Transverse colon (tissue), 4 donors: Measurements from ENCODE around the gene PCLO. TPM values are rescaled to one million over a fixed set of nuclear protein-coding genes. Genes with fewer than 3 reads are reported as not detected.
"Not testable (repeated sequence)": the region's sequence is repeated elsewhere in the genome, so short reads cannot be mapped to it uniquely, and the experiment has no call there.

ENCODE experiments used
- DNase-seq: peaks from one replicate; pipeline ENCODE4 v3.0.0-alpha.2; 2019
- H3K27ac ChIP-seq, 4 donors: fragments of 200-600 bp; sonication (generic); 2 replicates each; pipeline ENCODE4 v1.5.1; 2016 to 2018; ENCODE audit warnings: inconsistent platforms in 4 of 4
- H3K27me3 ChIP-seq: fragments of 200-600 bp; sonication (generic); 2 replicates; pipeline ENCODE4 v1.5.1; 2017; ENCODE audit warnings: inconsistent platforms
- H3K36me3 ChIP-seq, 4 donors: fragments of 200-600 bp; sonication (generic); 2 replicates each; pipeline ENCODE4 v1.5.1; 2017 to 2019; ENCODE audit warnings: inconsistent platforms in 4 of 4
- H3K4me1 ChIP-seq, 4 donors: fragments of 200-600 bp; sonication (generic); 2 replicates each; pipeline ENCODE4 v1.5.1; 2017 to 2020; ENCODE audit warnings: inconsistent platforms in 4 of 4
- H3K4me3 ChIP-seq, 4 donors: fragments of 200-600 bp; sonication (generic); 1 replicate in 1 of 4; 2 replicates in 3 of 4; pipeline versions ENCODE4 v1.5.1 to v1.6.1; 2017 to 2019; ENCODE audit warnings: inconsistent platforms in 4 of 4
- H3K9me3 ChIP-seq, 2 donors: fragments of 200-600 bp; sonication (generic); 2 replicates each; pipeline ENCODE4 v1.5.1; 2017 to 2019; ENCODE audit warnings: inconsistent platforms in 2 of 2
- EP300 ChIP-seq: sonication (generic); formaldehyde crosslinking; IDR thresholded peaks from one replicate; pipeline ENCODE4 v1.6.1; 2017; ENCODE audit warnings: antibody characterized with exemption, low read depth
- POLR2A ChIP-seq: fragments of 450-650 bp; IDR thresholded peaks from one replicate; pipeline ENCODE4 v1.6.1; 2016; ENCODE audit warnings: antibody characterized with exemption, mild to moderate bottlenecking, moderate library complexity
- POLR2AphosphoS5 ChIP-seq, 3 donors: sonication (generic); formaldehyde crosslinking; IDR thresholded peaks; one replicate each; pipeline ENCODE4 v1.6.1; 2016; ENCODE audit warnings: antibody characterized with exemption in 3 of 3
- WGBS, 2 donors: methylation state at CpG; one replicate each; pipeline ENCODE4 v1.1.5; 2018; ENCODE audit warnings: low coverage in 1 of 2; 5-methylcytosine and 5-hydroxymethylcytosine counted together
- in situ Hi-C, 4 donors: fragments of 200-750 bp; cut with MboI; loops; one replicate each; pipeline versions ENCODE4 v1.15.0 to v1.15.1; 2017; ENCODE audit warnings: low sequenced_read_pairs in 3 of 4, low pct_ligation_motif_present in 1 of 4, low pct_unique_long_range_greater_than_20kb in 1 of 4
- intact Hi-C: fragments of 100-400 bp; cut with DNase I; formaldehyde crosslinking; loops from one replicate; pipeline ENCODE4 v1.15.1; 2023; ENCODE audit warnings: low total_unique reads
- total RNA-seq, 4 donors: library from RNA; depleted of rRNA; stranded (reverse); fragments of >200 nt; gene quantifications; one replicate each; pipeline ENCODE4 v1.1.0, GENCODE V29; 2016
- TF ChIP-seq, protein P1 (sequence below), 5 experiments: fragments of 200-600 bp in 3 of 5; fragments of 450-650 bp in 2 of 5; sonication (generic) in 3 of 5; IDR thresholded peaks; 1 replicate in 2 of 5; 2 replicates in 3 of 5; pipeline ENCODE4 v1.5.1; 2016 to 2017; ENCODE audit warnings: antibody characterized with exemption in 5 of 5, inconsistent platforms in 3 of 5, mild to moderate bottlenecking in 2 of 5, moderate library complexity in 1 of 5

Gene PCLO
- total RNA-seq, 4 donors from 2014 or later: 9.8 to 39.8 (median 16.2) TPM

GRCh38 chr7:83096065-83096580 is 66.6 kb downstream of the PCLO start:
- H3K9me3 ChIP-seq: no peaks in the 10 kb centered on the region
- H3K4me1 ChIP-seq: no peaks in the 10 kb centered on the region
- no peaks in the 10 kb centered on the region for H3K36me3 ChIP-seq
- WGBS, 2 donors: 70 to 73% methylated on average over 2 of the region's 2 CpGs
- H3K4me3 ChIP-seq: no peak overlapping the region
- no peak overlapping the region for H3K27ac ChIP-seq
- intact Hi-C loops (no loop called here), in situ Hi-C loops (no loop called here)
- DNase-seq: no peak
- H3K27me3 ChIP-seq: no peaks in the 10 kb centered on the region
- TF ChIP-seq POLR2A: no peak
- no peak for TF ChIP-seq EP300
- no peak for TF ChIP-seq POLR2AphosphoS5 (IDR thresholded peaks at IDR 0.05)
- TF ChIP-seq, protein P1, sequence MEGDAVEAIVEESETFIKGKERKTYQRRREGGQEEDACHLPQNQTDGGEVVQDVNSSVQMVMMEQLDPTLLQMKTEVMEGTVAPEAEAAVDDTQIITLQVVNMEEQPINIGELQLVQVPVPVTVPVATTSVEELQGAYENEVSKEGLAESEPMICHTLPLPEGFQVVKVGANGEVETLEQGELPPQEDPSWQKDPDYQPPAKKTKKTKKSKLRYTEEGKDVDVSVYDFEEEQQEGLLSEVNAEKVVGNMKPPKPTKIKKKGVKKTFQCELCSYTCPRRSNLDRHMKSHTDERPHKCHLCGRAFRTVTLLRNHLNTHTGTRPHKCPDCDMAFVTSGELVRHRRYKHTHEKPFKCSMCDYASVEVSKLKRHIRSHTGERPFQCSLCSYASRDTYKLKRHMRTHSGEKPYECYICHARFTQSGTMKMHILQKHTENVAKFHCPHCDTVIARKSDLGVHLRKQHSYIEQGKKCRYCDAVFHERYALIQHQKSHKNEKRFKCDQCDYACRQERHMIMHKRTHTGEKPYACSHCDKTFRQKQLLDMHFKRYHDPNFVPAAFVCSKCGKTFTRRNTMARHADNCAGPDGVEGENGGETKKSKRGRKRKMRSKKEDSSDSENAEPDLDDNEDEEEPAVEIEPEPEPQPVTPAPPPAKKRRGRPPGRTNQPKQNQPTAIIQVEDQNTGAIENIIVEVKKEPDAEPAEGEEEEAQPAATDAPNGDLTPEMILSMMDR (IDR thresholded peaks at IDR 0.05): no peak

- no peaks in the 10 kb centered on the region for H3K27me3 ChIP-seq
- H3K9me3 ChIP-seq: no peaks in the 10 kb centered on the region
- TF ChIP-seq EP300 (no peak), POLR2A (no peak), POLR2AphosphoS5 (IDR thresholded peaks at IDR 0.05) (no peak)
- TF ChIP-seq, protein P1 (IDR thresholded peaks at IDR 0.05): no peak
- H3K4me1 ChIP-seq: no peaks in the 10 kb centered on the region
- H3K27ac ChIP-seq: no peak overlapping the region
- 82 to 90% methylated on average over 4 of the region's 4 CpGs for WGBS, 2 donors
- H3K36me3 ChIP-seq: no peaks in the 10 kb centered on the region
- no peak for DNase-seq
- intact Hi-C loops (no loop called here), in situ Hi-C loops (no loop called here)
- H3K4me3 ChIP-seq: no peak overlapping the region
Measured at GRCh38 chr7:83085299-83085698, 77.4 kb downstream of the PCLO start.

- H3K27me3 ChIP-seq, DNase-seq, H3K4me1 ChIP-seq, in situ Hi-C loops, H3K36me3 ChIP-seq, H3K9me3 ChIP-seq, H3K27ac ChIP-seq, intact Hi-C loops, H3K4me3 ChIP-seq: not testable (repeated sequence)
- WGBS, 2 donors: 88 to 100% methylated on average over 1 of the region's 1 CpG
Measured at GRCh38 chr7:83079879-83080278, 82.8 kb downstream of the PCLO start.

- Histone ChIP-seq H3K4me3 (no peak overlapping the region), H3K27me3 (no peaks in the 10 kb centered on the region), H3K36me3 (no peaks in the 10 kb centered on the region), H3K4me1 (no peaks in the 10 kb centered on the region), H3K27ac (no peak overlapping the region), H3K9me3 (no peaks in the 10 kb centered on the region)
- no peak for TF ChIP-seq EP300
- TF ChIP-seq POLR2A: no peak
- TF ChIP-seq, protein P1 (IDR thresholded peaks at IDR 0.05): no peak
- TF ChIP-seq POLR2AphosphoS5 (IDR thresholded peaks at IDR 0.05): no peak
- no peak for DNase-seq
- in situ Hi-C loops (no loop called here), intact Hi-C loops (no loop called here)
- WGBS, 2 donors: 39 to 70% methylated on average over 2 of the region's 2 CpGs
Measured at GRCh38 chr7:83077328-83077727, 85.4 kb downstream of the PCLO start.
